Fibroblast of skin of left biceps (primary cell): Measurements from ENCODE around the gene RIMS4.

Experiments used
- DNase-seq, 2 experiments: peaks; one replicate each; pipeline ENCODE4 v3.0.0-alpha.2; 2013; ENCODE audit warnings: low read depth in 2 of 2

RIMS4 gene

DNA sequence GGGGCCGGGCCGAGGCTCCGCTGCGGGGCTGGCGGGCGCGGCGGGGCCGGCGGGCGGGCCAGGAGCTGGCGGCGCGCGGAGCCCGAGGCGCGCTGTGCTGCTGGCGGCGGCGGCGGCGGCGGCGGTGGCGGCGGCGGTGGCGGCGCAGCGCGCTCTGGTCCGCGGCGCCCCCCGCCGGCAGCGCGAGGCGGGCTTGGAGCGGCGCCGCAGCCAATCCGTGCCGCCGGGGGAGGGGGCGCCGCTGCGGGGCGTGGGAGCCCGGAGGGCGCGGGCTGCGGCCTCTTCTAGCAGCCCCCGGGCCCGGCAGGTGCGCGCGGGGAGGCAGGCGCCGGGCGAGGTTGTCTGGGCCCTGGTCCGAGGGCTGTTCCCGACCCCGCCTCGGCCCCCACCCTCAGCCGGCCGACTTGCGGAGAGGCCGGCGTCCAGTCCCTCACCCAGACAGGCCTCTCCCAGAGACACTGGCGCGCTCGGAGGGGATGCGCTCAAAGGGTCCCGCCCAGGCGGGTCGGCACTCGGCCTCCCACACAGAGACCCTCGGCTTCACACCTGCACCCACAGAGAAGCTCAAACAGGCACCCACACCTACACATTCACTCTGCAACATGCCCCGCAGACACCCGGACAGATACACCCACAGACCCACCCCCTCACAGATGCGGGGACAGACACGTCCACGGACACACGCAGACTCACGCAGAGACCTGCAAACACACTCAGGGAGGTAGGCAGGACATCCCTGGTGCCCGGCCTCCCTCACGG lies at the start of gene RIMS4:
RIMS4 (minus strand) TSS at position 156 of the 759 bp plus-strand sequence. CDS start 275 bp downstream, outside the sequence.
- DNase-seq, result no peak

DNA sequence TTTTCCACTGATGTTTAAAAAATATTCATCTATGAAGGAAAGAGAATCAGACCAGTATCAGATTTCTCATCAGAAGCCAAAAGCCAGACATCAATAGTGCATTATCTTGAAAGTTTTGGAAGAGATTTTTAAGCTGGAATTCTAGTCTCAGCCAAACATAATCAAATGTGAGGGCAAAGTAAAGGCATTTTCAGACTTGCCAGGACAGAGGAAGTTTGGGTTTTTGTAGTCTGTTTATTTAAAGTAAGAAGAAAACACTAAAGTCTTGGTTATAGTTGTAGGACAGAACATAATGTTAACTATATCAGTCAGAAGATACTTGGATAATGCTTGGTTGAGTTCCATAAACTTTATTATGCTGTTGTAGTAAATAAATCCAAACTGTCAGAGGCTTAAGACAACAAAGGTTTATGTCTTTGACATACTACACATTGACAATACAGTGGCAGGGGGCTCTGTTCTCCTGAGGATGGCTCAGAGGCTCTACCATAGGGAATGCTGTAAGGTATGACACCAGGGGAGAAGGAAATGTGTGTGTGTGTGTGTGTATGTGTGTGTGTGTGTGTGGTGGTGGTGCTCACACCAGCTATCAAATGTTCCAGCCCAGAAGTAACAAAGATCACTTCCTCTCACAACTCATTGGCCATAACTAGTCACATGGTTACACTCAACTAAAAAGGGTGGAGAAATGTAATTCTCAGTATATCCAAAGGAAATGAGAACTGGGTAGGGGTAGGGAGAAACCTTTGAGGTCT lies 48.4 kb upstream of the RIMS4 start:
- no peak for DNase-seq

DNA sequence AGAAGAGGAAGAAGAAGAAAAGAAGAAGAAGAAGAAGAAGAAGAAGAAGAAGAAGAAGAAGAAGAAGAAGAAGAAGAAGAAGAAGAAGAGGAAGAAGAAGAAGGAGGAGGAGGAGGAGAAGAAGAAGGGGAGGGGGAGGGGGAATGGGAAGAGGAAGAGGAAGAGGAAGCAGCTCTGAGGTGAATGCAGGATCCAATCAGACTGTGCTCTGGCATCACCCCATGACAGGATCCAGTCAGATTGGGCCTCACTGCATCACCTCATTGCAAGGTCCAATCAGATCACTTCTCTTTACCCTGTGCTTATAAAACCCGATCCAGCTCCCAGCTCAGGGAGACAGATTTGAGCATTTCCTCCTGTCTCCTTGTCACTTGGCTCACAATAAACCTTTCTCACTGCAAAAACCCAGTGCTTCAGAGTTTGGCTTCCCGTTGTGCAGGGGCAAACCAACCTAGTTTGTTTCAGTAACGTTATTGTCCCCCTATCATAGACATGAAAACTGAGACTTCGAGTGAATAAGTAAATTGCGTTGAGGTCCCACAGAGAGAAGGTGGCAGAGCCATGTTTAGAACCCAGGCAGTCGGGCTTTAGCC lies 46.6 kb upstream of the RIMS4 start:
- DNase-seq, result no peak

DNA sequence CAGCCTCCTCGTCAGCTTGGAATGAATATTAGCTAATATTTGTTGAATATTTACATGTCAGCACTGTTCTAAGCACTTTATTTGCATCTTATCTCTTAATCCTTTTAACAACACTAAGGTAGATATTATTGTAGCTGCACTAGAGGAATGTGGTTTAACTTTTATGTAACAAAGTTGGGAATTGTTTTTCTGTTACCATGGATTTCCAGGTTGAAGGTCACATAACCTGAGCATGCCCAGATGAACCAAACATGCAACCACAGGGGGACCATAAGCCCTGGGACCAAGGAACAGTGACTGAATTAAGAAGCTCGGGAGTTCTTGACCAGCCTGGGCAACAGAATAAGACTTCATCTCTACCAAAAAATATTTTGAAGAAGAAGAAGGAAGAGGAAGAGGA lies 46.1 kb upstream of the RIMS4 start:
- DNase-seq, result no peak

DNA sequence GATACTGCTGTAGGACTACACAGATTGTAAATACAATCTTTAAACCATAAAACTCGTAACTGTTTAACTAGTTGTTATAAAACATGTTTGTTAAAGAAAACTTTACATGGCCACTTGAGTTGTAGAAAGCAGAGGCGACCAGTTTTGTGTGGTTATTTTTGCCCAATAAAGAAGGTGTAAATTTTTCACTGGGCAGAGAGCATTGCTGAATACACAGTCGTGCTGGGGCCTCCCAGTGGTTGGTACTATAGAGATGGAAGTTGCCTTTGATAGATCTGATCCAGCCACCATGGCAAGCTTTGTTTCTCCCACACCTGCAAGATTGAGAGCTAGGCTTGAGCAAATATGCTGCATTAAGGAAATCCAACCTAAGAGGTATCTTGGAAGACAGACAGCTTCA lies 41.2 kb upstream of the RIMS4 start:
- no peak for DNase-seq

DNA sequence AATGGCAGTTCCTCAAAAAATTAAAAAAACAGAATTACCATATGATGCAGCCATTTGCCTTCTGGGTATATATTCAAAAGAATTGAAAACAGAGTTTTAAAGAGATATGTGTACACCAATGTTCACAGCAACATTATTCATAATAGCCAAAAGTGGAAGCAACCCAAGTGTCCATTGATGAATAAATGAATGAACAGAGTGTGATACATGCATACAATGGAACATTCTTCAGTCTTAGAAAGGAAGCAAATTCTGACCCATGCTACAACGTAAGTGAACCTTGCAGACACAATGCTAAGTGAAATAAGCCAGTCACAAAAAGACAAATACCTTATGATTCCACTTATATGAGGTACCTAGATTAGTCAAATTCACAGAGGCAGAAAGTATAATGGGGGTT lies 40.5 kb upstream of the RIMS4 start:
- DNase-seq, result no peak

DNA sequence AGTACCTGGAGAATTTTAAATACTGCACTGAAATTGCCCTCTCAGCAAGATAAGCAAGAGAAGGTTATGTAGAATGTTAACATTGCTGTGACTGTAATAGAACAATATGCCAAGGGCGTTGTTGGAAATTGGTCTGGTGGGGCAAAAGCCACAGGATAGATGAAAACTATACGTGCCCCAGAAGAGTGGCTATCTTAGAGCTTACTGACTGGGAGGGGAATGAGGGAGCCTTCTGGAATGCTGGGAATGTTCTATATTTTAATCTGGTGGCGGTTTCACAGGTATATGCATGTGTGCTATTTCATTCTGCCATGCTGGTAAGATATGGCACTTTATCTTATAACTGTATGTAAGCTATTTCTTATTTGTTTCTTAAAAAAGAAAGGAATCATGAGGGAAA lies 39.9 kb upstream of the RIMS4 start:
- no peak for DNase-seq

DNA sequence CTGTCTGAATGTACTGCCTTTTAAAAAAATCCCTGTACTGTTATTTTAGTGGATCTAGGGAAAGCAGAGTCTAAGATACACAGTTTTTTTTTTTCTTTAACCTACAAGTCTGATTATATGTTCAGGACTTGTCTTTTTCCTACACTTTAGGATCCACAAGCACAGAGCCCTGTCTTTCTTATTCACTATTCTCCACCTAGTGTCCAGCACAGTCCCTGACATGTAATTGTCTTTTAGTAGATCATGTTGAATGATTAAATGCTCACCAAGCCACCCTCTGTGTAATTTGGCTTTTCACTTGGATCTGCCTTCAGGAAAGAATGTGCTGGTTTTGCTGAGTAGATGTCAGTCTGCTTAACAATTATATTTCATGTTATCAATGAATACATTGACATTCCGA lies 39.4 kb upstream of the RIMS4 start:
- DNase-seq, result no peak

DNA sequence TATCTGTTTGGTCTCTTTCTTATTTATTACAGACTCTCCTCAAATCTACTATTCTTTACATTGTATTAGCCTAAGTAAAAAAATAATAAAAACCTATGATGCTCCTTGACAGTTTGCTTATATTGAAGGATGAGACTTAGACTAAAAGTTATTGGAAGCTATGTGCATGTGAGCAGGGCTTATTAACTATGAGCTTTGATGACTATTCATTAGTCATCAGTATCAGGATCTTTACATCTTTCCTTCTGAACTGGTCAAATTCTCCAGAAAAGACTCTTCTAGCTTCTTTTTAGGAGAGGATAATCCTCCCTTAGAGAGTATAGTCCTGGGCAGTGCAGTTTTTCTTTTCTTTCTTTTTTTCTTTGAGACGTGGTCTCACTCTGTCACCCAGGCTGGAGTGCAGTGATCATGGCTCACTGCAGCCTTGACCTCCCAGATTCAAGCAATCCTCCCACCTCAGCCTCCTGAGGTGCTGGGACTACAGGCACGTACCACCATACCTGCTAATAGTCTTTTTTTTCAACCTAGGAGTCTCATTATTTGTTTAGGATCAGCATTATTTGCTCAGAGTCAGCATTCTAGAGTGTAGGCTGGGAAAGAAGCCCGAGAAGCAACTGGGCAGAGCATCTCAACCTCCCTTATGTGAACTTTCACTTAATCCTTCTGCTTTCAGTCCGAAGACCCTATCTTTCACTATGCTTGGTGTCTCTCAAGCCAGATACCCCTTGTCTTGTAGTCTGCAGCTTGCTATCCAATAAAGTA lies 38.1 kb upstream of the RIMS4 start:
- no peak for DNase-seq

DNA sequence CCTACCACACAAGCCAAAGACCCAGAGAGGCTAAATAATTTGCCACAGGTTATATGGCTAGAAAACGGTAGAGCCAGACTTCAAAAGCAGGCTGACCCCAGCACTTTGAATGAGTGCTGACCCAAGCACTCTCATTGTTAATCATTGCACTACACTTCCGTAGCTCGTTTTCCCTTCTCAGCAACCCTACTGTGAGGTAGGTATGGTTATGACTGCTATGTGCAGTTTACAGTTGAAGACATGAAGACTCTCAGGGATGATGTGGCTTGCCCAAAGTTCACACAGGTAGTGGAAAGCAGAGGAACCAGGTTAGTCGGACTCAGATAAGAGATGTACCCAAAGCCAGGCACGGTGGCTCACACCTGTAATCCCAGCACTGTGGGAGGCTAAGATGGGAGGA lies 33.5 kb upstream of the RIMS4 start:
- no peak for DNase-seq

DNA sequence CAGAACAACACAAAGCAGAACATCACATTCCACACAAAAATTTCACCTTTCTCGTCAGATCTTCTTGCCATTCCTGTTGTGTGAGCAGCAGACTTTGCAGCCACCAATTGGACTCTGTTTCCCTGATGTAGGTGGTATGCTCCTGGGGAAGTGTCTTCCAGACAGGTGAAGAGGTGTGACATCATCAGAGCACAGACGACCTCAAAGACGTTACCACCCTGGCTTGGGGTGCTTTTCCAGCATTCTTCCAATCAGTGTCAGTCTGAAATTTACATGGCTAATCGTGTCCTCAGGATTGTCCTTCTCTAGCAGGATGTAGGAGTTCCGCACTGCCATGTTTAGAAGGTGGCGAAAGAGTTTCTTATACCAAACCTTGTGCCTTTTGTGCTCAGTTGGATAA lies 31.6 kb upstream of the RIMS4 start:
- no peak for DNase-seq

DNA sequence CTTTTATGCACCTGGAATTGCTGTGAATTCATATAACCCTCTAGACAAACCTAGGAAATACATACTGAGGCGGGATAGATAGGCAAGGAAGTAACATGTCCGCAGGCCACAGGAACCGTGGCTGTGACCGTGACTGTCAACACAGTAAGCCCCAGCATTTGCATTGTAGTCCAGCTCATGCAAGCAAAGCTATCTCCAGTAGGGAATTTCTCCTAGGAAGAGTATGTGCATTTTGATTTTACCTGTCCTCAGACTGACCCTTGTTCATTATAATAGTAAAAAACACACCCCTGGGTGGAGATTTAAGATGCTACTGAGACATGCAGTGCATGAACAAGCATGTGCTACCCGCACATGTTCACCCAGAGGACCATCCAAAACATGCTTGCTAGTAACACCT lies 30.5 kb upstream of the RIMS4 start:
- no peak for DNase-seq

DNA sequence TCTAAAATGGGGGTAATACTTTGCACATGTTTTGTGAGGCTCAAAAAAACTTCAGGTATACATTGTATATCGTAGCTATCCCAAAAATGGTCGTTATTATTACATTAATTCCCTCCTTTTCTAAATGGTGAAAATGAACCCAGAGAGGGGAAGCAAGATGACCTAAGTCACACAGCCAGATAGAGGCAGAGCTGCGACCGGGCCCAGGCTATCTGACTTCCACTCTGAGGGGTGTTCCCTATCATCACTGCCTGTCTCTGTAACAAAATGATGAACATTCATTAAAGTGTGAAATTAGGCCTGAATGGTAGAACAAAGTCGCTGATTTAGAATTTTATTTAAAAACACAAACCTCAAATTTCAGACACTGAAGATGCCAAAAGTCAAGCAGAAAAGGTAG lies 29.1 kb upstream of the RIMS4 start:
- DNase-seq, result no peak

DNA sequence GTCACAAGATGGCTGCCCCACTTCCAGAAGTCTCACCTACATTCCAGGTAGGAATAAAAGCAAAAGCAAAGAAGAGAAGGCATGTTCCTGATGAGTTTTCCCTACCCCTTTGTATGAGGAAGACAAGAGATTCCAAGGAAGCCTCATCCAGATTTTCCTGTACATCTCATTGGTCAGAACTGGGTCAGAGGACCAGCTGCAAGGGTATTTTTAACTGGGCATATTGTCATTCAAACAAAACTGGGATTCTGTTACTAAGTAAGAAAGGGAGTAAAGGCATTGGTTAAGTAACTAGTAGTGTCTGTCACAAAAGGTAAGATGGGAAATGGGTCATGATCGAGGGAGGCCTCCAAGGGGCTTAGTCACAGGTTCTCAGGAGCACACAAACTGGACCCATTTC lies 28.2 kb upstream of the RIMS4 start:
- DNase-seq, result no peak

DNA sequence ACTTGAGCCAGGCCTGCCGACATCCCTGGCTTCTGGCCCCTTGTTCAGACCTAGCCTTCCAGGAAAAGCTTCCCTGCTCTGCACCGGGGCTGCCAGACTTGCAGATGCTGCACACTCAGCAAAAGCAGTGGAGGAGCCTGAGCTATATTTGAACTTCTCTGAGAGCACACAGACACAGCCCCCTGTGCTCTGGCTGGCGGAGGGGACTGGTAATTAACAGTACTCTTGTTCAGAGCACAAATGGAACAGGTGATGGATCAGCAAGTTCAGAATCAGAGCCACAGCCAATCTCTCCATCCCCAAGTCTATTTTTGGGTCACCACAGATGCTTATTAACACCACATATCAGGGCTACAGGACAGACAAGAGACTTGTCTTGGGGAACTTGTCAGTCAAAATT lies 27.6 kb upstream of the RIMS4 start:
- no peak for DNase-seq

DNA sequence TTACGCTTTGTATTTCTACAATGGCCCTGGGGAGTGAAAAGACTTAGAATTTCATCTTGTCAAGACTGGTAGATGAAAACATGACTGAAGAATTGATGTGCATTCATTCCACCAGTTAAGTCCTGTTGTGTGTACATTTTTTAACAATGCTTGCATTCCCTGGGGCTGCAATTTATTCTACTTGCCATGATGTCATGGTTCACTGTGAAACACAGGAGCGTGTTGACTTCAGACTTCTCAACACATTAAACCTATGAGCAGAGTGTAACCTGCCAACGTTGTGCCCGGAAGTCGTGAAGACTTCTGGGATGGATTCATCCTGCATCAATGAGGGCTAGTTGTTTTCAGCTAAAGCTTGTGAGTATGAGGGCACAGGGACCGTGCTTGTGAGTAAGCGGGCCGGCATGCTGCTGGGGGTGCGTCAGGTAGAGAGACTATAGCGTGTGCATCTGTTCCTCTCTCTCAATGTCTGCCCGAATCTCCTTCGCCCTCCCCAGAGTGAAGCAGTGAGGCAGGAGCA lies 26.3 kb upstream of the RIMS4 start:
- DNase-seq, result no peak

DNA sequence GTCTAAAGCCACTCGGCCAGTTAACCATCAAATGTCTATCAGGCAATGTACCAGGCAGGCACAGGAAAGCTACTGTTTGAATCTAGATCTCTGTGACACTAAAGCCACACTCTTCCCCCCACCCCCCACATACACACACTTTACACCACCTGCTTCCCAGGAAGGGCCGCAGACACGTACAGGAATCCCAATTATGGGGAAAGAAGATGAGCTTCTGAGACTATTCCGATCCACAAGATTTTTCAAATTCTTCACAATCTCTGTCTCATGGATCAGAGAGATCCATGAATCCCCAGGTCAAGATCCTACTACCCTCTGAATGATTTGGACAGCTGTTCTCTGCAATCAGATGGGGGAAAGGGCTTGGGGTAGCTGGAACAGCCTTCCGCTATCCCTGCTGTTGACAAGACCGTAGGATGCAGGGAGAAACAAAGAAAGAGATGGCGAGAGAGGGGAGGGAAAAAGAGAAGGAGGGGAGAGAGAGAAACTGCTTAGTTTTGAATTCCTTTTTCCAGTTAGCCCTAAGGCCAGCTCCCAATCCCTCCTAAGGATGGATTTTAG lies 25.4 kb upstream of the RIMS4 start:
- no peak for DNase-seq

DNA sequence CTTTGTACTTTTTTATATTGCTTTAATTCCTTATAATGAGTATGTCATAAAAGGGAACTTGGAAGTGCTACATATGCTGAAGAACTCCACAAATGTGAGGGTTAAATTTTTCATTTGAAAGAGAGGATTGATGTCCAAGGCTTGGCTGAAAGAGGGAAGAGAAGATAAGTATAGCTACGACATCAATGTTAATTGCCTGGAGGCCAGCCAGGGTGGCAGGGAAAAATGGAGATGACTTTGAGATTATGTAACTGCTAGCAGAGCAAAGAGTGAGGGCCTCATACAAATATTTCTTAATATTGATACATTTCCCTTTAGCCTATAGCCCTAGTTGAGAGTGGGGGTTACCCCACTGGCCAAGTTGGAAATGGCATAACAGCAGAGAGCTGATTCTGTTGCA lies 24.8 kb upstream of the RIMS4 start:
- DNase-seq, result no peak

DNA sequence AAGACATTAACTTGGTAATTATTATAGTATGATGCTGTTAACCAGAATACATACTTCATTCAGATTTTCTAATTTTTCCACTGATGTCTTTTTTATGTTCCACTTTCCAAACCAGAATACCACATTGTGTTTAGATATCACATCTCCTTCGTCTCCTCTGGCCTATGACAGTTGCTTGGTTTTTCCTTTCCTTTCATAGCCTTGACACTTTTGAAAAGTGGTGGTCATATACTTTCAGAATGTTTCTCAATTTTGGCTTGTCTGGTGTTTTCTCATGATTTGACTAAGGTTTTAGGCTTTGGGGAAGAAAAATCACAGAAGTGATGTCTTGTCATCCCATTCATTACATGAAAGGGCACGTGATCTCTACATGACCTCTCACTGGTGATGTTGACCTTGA lies 24.3 kb upstream of the RIMS4 start:
- no peak for DNase-seq

DNA sequence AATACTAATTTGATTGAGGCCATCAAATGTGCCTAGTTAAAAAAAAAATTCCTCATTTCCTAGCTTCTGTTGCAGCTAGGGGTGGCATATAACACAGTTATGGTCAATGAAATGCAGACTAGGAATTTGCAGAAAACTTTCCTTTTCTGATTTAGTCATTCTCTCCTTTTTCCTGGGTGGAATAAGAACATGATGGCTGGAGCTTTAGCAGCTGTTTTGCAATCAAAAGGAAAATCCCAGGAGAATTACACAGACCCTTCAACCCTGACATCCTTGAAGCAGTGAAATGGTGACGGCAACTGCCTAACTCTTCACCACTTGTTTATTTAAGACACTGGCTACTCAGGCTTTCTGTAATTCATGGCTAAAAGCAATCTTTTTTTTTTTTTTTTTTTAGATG lies 23.1 kb upstream of the RIMS4 start:
- no peak for DNase-seq

DNA sequence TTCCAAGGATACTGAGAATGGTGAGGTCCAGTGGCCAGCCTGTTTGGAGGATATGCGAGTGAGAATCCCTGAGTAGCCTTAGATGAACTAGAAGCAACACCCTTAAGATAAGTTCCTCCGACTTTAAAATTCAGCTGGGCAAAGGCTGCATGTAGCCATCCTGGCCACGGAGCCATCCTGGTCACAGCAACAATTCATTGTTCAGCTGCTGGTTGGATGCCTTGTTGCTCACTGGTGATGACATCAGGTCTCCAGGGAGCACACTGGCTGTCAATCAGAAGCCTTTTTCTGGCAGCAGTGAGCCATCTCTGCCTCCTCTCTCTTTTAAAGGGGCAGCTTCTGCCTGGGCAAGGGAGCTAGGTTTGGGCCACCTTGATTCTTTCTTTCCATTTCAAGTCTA lies 22.4 kb upstream of the RIMS4 start:
- DNase-seq, result no peak

DNA sequence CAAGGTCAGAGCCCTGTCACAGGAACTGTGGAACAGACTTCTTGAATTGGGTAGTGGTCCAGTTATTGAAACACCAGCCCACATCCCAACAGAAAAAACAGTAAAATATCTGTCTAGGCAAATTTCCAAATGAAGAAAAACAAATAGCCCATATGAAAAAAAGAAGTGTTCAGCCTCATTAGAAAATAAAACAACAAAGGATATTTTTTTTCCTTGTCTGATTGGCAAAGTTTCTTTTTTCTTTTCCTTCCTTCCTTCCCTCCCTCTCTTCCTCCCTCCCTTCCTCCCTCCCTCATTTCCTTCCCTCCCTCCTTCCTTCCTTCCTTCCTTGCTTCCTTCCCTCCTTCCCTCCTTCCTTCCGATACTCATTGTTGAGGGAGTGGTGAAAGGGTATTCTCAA lies 20.6 kb upstream of the RIMS4 start:
- DNase-seq, result no peak
